HCT116 (cell line): ENCODE results near the gene SCAMP1. TPM values are rescaled to one million over a fixed set of nuclear protein-coding genes. Genes with fewer than 3 reads are reported as not detected.

Experiments
- ATAC-seq: fragments of 200-7000 bp; cut with Tn5 transposase; 2 replicates; pipeline ENCODE4 v1.9.1; 2020; ENCODE audit warnings: mild to moderate bottlenecking, moderate library complexity
- BruUV-seq: library from RNA; stranded (reverse); fragments of 400-500 nt; replicated peaks from 2 replicates; lab custom pipeline; 2021; lab: Mats Ljungman, UMichigan
- CTCF ChIA-PET: fragments of 300-600 bp; sonication (Branson Sonifier 250); formaldehyde crosslinking; loops from one replicate; lab custom pipeline; 2021; ENCODE audit warnings: antibody characterized with exemption; lab: Charles Lee
- POLR2A ChIA-PET: fragments of 300-600, 350-600 bp; sonication (Branson Sonifier 250); formaldehyde crosslinking; loops from one replicate; lab custom pipeline; 2021; ENCODE audit warnings: antibody characterized with exemption; lab: Charles Lee
- RAD21 ChIA-PET, 2 experiments: fragments of 300-600 bp; sonication (Branson Sonifier 250); formaldehyde crosslinking; loops; one replicate each; lab custom pipeline; 2023; ENCODE audit warnings: low total read pairs in 2 of 2; ENCODE audit not compliant: uncharacterized antibody in 2 of 2, unreplicated experiment in 2 of 2, low non-redundant PET in 1 of 2; lab: Charles Lee
- DNase-seq: peaks from one replicate; pipeline ENCODE4 v3.0.0-alpha.2; 2010; ENCODE audit warnings: low read depth, low spot score
- H2AFZ ChIP-seq: fragments of 200-600 bp; shearing (Covaris generic), sonication (generic); 2 replicates; pipeline ENCODE4 v1.6.1; 2017; ENCODE audit warnings: low read depth, mixed run types, mixed read lengths, antibody characterized with exemption, low read length; ENCODE audit not compliant: poor library complexity, severe bottlenecking
- H3K27ac ChIP-seq: 2 replicates; pipeline ENCODE4 v1.5.1; 2012; ENCODE audit warnings: low read depth, low read length
- H3K27me3 ChIP-seq: fragments of 200-600 bp; sonication (generic); 2 replicates; pipeline ENCODE4 v1.6.1; 2016; ENCODE audit warnings: mixed run types, low read length, mixed read lengths; ENCODE audit not compliant: insufficient read depth
- H3K36me3 ChIP-seq, 2 experiments: fragments of 200-500 bp in 1 of 2; fragments of 200-600 bp in 1 of 2; sonication (Bioruptor generic) in 1 of 2; sonication (generic) in 1 of 2; 2 replicates each; pipeline versions ENCODE4 v1.5.1 to v1.6.1; 2014 to 2016; ENCODE audit warnings: low read length in 2 of 2, inconsistent platforms in 1 of 2, mixed read lengths in 1 of 2, mixed run types in 1 of 2; ENCODE audit not compliant: insufficient read depth in 2 of 2, control insufficient read depth in 1 of 2
- H3K4me1 ChIP-seq, 2 experiments: fragments of 200-600 bp in 1 of 2; sonication (generic) in 1 of 2; 2 replicates each; pipeline versions ENCODE4 v1.5.1 to v1.6.1; 2012 to 2017; ENCODE audit warnings: low read length in 2 of 2, inconsistent platforms in 1 of 2, mild to moderate bottlenecking in 1 of 2, mixed read lengths in 1 of 2, mixed run types in 1 of 2, moderate library complexity in 1 of 2; ENCODE audit not compliant: insufficient read depth in 2 of 2, control insufficient read depth in 1 of 2
- H3K4me2 ChIP-seq: fragments of 200-600 bp; sonication (generic); 2 replicates; pipeline ENCODE4 v1.6.1; 2017; ENCODE audit warnings: mixed run types, low read length, mixed read lengths
- H3K4me3 ChIP-seq, 2 experiments: fragments of 200-600 bp in 1 of 2; sonication (generic) in 1 of 2; replicated peaks in 1 of 2; 2 replicates each; pipeline ENCODE4 v1.5.1; 2011 to 2016; ENCODE audit warnings: low read length in 2 of 2, control low read depth in 1 of 2, low read depth in 1 of 2, mild to moderate bottlenecking in 1 of 2, mixed read lengths in 1 of 2, mixed run types in 1 of 2
- H3K79me2 ChIP-seq: fragments of 200-600 bp; sonication (generic); 2 replicates; pipeline ENCODE4 v1.6.1; 2017; ENCODE audit warnings: mild to moderate bottlenecking, mixed run types, low read length, moderate library complexity, mixed read lengths; ENCODE audit not compliant: insufficient read depth
- H3K9ac ChIP-seq: fragments of 200-600 bp; sonication (generic); 2 replicates; pipeline ENCODE4 v1.6.1; 2016; ENCODE audit warnings: low read length, mixed read lengths
- H3K9me2 ChIP-seq: fragments of 200-600 bp; sonication (generic), shearing (Covaris generic); 2 replicates; pipeline ENCODE4 v1.6.1; 2017; ENCODE audit warnings: mixed run types, mild to moderate bottlenecking, moderate library complexity; ENCODE audit not compliant: insufficient read depth
- H3K9me3 ChIP-seq, 2 experiments: fragments of 200-500 bp in 1 of 2; fragments of 200-600 bp in 1 of 2; sonication (Bioruptor generic) in 1 of 2; sonication (generic) in 1 of 2; 2 replicates each; pipeline ENCODE4 v1.6.1; 2014 to 2017; ENCODE audit warnings: low read length in 2 of 2, mixed read lengths in 2 of 2, inconsistent platforms in 1 of 2, low read depth in 1 of 2, mild to moderate bottlenecking in 1 of 2, mixed run types in 1 of 2, moderate library complexity in 1 of 2; ENCODE audit not compliant: control insufficient read depth in 1 of 2, insufficient read depth in 1 of 2
- H4K20me1 ChIP-seq: fragments of 200-600 bp; sonication (generic), shearing (Covaris generic); 2 replicates; pipeline ENCODE4 v1.6.1; 2017; ENCODE audit warnings: mixed run types, mild to moderate bottlenecking, moderate library complexity; ENCODE audit not compliant: insufficient read depth
- ATF3 ChIP-seq: IDR thresholded peaks from 2 replicates; pipeline ENCODE4 v1.6.1; 2012
- CBX3 ChIP-seq: IDR thresholded peaks from 2 replicates; pipeline ENCODE4 v1.6.1; 2012; ENCODE audit warnings: low read depth
- CEBPB ChIP-seq: IDR thresholded peaks from 2 replicates; pipeline ENCODE4 v1.6.1; 2012; ENCODE audit warnings: low read depth
- ELF1 ChIP-seq: IDR thresholded peaks from 2 replicates; pipeline ENCODE4 v1.6.1; 2012; ENCODE audit warnings: low read depth, borderline replicate concordance
- EZH2 ChIP-seq: fragments of 200-600 bp; sonication (generic); IDR thresholded peaks from 2 replicates; pipeline ENCODE4 v1.6.1; 2017; ENCODE audit warnings: antibody characterized with exemption, mixed run types
- EZH2phosphoT487 ChIP-seq: fragments of 200-600 bp; IDR thresholded peaks from 2 replicates; pipeline ENCODE4 v1.6.1; 2018; ENCODE audit warnings: antibody characterized with exemption, borderline replicate concordance
- FOSL1 ChIP-seq: IDR thresholded peaks from 2 replicates; pipeline ENCODE4 v1.6.1; 2012; ENCODE audit warnings: low read depth
- JUND ChIP-seq: IDR thresholded peaks from 2 replicates; pipeline ENCODE4 v1.6.1; 2012
- MAX ChIP-seq: IDR thresholded peaks from 2 replicates; pipeline ENCODE4 v1.6.1; 2012
- POLR2A ChIP-seq: IDR thresholded peaks from 2 replicates; pipeline ENCODE4 v1.7.0; 2011; ENCODE audit warnings: borderline replicate concordance; ENCODE audit not compliant: insufficient read depth, insufficient read length; ENCODE audit errors: extremely low read depth
- POLR2AphosphoS5 ChIP-seq: IDR thresholded peaks from 2 replicates; pipeline ENCODE4 v1.6.1; 2011; ENCODE audit warnings: mild to moderate bottlenecking, low read depth, low read length, moderate library complexity
- RAD21 ChIP-seq: IDR thresholded peaks from 2 replicates; pipeline ENCODE4 v1.6.1; 2012; ENCODE audit warnings: low read depth, mild to moderate bottlenecking
- REST ChIP-seq: IDR thresholded peaks from 2 replicates; pipeline ENCODE4 v1.6.1; 2012; ENCODE audit warnings: low read depth
- SIN3A ChIP-seq: IDR thresholded peaks from 2 replicates; pipeline ENCODE4 v1.6.1; 2012; ENCODE audit warnings: low read depth
- SRF ChIP-seq: IDR thresholded peaks from 2 replicates; pipeline ENCODE4 v1.6.1; 2012; ENCODE audit warnings: low read depth
- TCF7L2 ChIP-seq: IDR thresholded peaks from 2 replicates; pipeline ENCODE4 v1.7.0; 2011; ENCODE audit warnings: borderline replicate concordance, inconsistent platforms; ENCODE audit not compliant: insufficient read depth, insufficient read length; ENCODE audit errors: extremely low read depth
- YY1 ChIP-seq: IDR thresholded peaks from 2 replicates; pipeline ENCODE4 v1.6.1; 2011; ENCODE audit warnings: low read length, low read depth, moderate library complexity, mild to moderate bottlenecking; ENCODE audit not compliant: insufficient replicate concordance; ENCODE audit errors: extremely low read depth
- ZFX ChIP-seq: fragments of 450-650 bp; IDR thresholded peaks from 2 replicates; pipeline ENCODE4 v1.6.1; 2017
- ZNF274 ChIP-seq: fragments of 200-500 bp; sonication (Bioruptor generic); IDR thresholded peaks from 2 replicates; pipeline ENCODE4 v1.6.1; 2014; ENCODE audit warnings: mild to moderate bottlenecking, low read depth, low read length, inconsistent platforms
- intact Hi-C: fragments of 100-400 bp; cut with micrococcal nuclease; formaldehyde crosslinking; loops from 2 replicates; pipeline ENCODE4 v1.10.0; 2022
- total RNA-seq: library from RNA; stranded (reverse); gene quantifications from one replicate; pipeline ENCODE4 v1.2.1, GENCODE V29; 2021; ENCODE audit not compliant: unreplicated experiment
- TF ChIP-seq, protein P1 (sequence below), 3 experiments: fragments of 200-600 bp in 1 of 3; sonication (generic) in 1 of 3; IDR thresholded peaks in 2 of 3; conservative IDR thresholded peaks in 1 of 3; 2 replicates each; pipeline ENCODE4 v1.5.1; 2012 to 2017; ENCODE audit warnings: low read depth in 2 of 3, low read length in 2 of 3, antibody characterized with exemption in 1 of 3, borderline replicate concordance in 1 of 3, control low read depth in 1 of 3, mild to moderate bottlenecking in 1 of 3, mixed read lengths in 1 of 3, mixed run types in 1 of 3, moderate library complexity in 1 of 3; ENCODE audit not compliant: insufficient read depth in 1 of 3

SCAMP1 gene
- total RNA-seq, 1 experiment from 2014 or later: 46.4 TPM

DNA sequence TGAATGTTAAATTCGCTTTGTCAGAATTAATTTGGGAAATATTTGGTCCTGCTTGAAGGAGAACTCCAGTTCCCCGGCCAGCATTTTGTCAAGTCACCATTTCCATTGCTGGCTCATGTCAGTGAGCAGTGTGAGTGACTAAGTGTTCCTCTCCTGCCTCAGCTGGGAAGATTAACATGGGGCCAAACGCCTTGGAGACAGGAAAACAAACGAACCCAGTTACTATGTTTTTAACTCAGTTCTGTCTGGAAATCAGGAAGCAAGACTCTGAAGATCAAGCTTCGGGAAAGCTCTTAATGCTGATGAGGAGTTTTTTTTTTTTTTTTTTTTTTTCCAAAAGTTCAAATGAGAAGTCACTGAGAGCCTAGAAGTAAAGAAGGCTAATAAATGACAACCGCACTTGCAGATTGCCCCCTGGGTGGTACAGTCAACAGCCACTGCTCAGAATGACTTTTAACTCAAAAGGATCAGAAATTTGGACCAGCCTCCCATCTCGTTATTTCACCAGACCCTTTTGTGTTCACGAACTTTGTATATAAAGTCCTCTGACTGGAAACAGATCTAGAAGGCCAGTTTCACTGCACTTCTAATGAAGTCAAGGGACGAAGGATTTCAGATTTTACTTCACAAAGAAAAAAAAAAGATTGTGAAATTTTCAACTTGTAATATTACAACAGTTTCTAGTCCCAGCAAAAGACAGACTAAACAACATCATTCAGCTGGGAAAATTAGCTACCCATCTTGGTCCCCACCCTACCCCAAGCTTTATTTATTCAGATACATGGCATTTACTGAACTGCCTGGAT, 166.8 kb downstream of the SCAMP1 start:
- Histone ChIP-seq H3K4me2 (no peak overlapping the region), H3K4me3 (no peak overlapping the region), H3K9me2 (no peaks in the 10 kb centered on the region), H4K20me1 (no peaks in the 10 kb centered on the region), H2AFZ (no peak overlapping the region), H3K9me3 (no peaks in the 10 kb centered on the region), H3K79me2 (no peaks in the 10 kb centered on the region), H3K4me1 (no peaks in the 10 kb centered on the region), H3K27me3 (no peaks in the 10 kb centered on the region), H3K9ac (no peak overlapping the region), H3K27ac (no peak overlapping the region), H3K36me3 (no peaks in the 10 kb centered on the region)
- CTCF ChIA-PET: no interaction called here
- ATAC-seq (no peak), DNase-seq (no peak)
- BruUV-seq: no TSS peak
- TF ChIP-seq EZH2phosphoT487 (no peak), POLR2A (no peak), SRF (no peak), FOSL1 (no peak), ZFX (no peak), REST (no peak), SIN3A (no peak), ELF1 (no peak), ZNF274 (no peak), ATF3 (no peak), MAX (no peak), RAD21 (no peak), POLR2AphosphoS5 (no peak), CBX3 (no peak), EZH2 (no peak), TCF7L2 (no peak), JUND (no peak), YY1 (no peak), CEBPB (no peak)
- TF ChIP-seq, protein P1, sequence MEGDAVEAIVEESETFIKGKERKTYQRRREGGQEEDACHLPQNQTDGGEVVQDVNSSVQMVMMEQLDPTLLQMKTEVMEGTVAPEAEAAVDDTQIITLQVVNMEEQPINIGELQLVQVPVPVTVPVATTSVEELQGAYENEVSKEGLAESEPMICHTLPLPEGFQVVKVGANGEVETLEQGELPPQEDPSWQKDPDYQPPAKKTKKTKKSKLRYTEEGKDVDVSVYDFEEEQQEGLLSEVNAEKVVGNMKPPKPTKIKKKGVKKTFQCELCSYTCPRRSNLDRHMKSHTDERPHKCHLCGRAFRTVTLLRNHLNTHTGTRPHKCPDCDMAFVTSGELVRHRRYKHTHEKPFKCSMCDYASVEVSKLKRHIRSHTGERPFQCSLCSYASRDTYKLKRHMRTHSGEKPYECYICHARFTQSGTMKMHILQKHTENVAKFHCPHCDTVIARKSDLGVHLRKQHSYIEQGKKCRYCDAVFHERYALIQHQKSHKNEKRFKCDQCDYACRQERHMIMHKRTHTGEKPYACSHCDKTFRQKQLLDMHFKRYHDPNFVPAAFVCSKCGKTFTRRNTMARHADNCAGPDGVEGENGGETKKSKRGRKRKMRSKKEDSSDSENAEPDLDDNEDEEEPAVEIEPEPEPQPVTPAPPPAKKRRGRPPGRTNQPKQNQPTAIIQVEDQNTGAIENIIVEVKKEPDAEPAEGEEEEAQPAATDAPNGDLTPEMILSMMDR (IDR thresholded peaks at IDR 0.05 in 2 of 3, conservative IDR thresholded peaks at IDR 0.05 in 1 of 3; ENCODE audit: borderline replicate concordance in 1 of 3, insufficient read depth in 1 of 3, low read depth in 2 of 3, low read length in 2 of 3): no peak
- intact Hi-C loops: no loop called here
- RAD21 ChIA-PET: no interaction called here
- POLR2A ChIA-PET: no interaction called here
